ENCODE data around the gene TRIM2. TPM values are rescaled to one million over a fixed set of nuclear protein-coding genes. Genes with fewer than 3 reads are reported as not detected.

The TRIM2 gene
- total and polyA plus RNA-seq, 11 donors: 5.5 to 30.5 (median 18.5) TPM

DNA sequence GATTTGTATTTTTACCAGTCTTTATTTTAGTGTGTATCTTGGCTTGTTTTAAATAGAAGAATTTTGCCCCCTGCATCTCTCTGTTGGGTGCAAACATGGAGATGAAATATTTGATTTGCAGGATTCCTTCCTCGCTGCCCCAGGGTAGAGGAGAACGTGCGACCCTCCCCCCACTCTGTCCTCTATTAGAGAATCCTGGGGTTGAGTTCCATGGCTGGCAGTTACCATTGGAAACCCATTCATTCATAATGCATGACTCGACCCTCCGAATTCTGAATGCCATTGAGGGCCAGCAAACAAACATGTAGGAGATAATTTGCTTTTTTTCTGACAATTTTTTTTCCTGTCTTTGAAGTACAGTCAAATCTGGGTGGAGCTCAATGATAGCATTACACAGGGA is 53.7 kb downstream of the TRIM2 start:
- TF ChIP-seq POLR2A (IDR thresholded peaks at IDR 0.05) (no peak), CTCF (IDR thresholded peaks at IDR 0.05) (no peak)
- no peak for ATAC-seq
- WGBS, 4 donors: 81 to 89% (median 82%) methylated on average over 5 of the region's 5 CpGs
- H3K4me1 ChIP-seq: peaks cover 0 to 25% (median 2%) of the 10 kb centered on the region in 12 donors
- no peak for DNase-seq
- H3K9me3 ChIP-seq: peaks cover 0 to 14% (median 3%) of the 10 kb centered on the region in 12 donors
- no peaks in the 10 kb centered on the region for H3K36me3 ChIP-seq
- intact Hi-C loops (cut with DNase I): loop anchor here in 1 of 10 donors (10.0 kb wide), 1 partner anchor 47 kb away; no protein-coding TSS in a partner anchor
- H3K27me3 ChIP-seq: no peaks in the 10 kb centered on the region
- no peak overlapping the region for H3K27ac ChIP-seq
- no peak overlapping the region for H3K4me3 ChIP-seq

DNA sequence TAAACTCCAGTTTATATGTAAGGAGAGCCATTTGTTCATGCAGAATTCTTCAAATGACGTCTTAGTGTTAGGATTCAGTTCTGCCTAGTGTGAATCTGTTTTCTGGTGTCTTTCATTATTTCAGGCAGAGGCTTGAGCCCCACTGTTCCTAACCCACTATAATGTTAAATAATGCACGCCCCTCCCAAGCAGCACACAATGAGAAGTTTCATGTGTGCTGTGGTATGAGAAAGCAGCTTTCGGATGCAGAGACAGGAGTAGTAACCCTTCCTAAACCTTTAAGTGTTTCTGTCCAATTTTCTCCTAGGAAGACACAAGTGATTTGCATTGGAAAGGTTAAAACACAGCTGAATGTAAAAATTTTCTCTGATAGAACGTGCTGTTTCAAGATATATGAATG is 54.5 kb downstream of the TRIM2 start:
- DNase-seq (no peak), ATAC-seq (no peak)
- H3K36me3 ChIP-seq: no peaks in the 10 kb centered on the region
- peaks cover 0 to 25% (median 2%) of the 10 kb centered on the region in 12 donors for H3K4me1 ChIP-seq
- peaks cover 0 to 14% (median 3%) of the 10 kb centered on the region in 12 donors for H3K9me3 ChIP-seq
- H3K27ac ChIP-seq: no peak overlapping the region
- no peak overlapping the region for H3K4me3 ChIP-seq
- no peaks in the 10 kb centered on the region for H3K27me3 ChIP-seq
- intact Hi-C loops (cut with DNase I): loop anchor here in 1 of 10 donors (10.0 kb wide), 1 partner anchor 46 kb away; no protein-coding TSS in a partner anchor
- TF ChIP-seq CTCF (IDR thresholded peaks at IDR 0.05): no peak
- no peak for TF ChIP-seq POLR2A (IDR thresholded peaks at IDR 0.05)
- WGBS, 4 donors: 74 to 84% (median 78%) methylated on average over 4 of the region's 4 CpGs

- Histone ChIP-seq H3K27me3 (no peaks in the 10 kb centered on the region), H3K9me3 (peaks cover 0 to 14% (median 3%) of the 10 kb centered on the region in 12 donors), H3K27ac (no peak overlapping the region), H3K4me3 (no peak overlapping the region), H3K36me3 (no peaks in the 10 kb centered on the region), H3K4me1 (peaks cover 0 to 25% (median 2%) of the 10 kb centered on the region in 12 donors)
- TF ChIP-seq POLR2A (IDR thresholded peaks at IDR 0.05) (no peak), CTCF (IDR thresholded peaks at IDR 0.05) (no peak)
- no peak for DNase-seq
- intact Hi-C loops (cut with DNase I): loop anchor here in 1 of 10 donors (10.0 kb wide), 1 partner anchor 45 kb away; no protein-coding TSS in a partner anchor
- no peak for ATAC-seq
- 65 to 76% (median 69%) methylated on average over 4 of the region's 4 CpGs for WGBS, 4 donors
These were observed 55.4 kb downstream of the TRIM2 start for GRCh38 chr4:153259661-153260060.

GRCh38 chr4:153260132-153260531 is 55.9 kb downstream of the TRIM2 start:
- WGBS, 4 donors: 40 to 52% (median 50%) methylated on average over 3 of the region's 3 CpGs
- H3K4me3 ChIP-seq: no peak overlapping the region
- H3K27ac ChIP-seq: no peak overlapping the region
- DNase-seq (no peak), ATAC-seq (no peak)
- intact Hi-C loops (cut with DNase I): no loop called here
- H3K36me3 ChIP-seq: no peaks in the 10 kb centered on the region
- H3K27me3 ChIP-seq: no peaks in the 10 kb centered on the region
- peaks cover 0 to 14% (median 3%) of the 10 kb centered on the region in 12 donors for H3K9me3 ChIP-seq
- TF ChIP-seq CTCF (IDR thresholded peaks at IDR 0.05) (no peak), POLR2A (IDR thresholded peaks at IDR 0.05) (no peak)
- H3K4me1 ChIP-seq: peaks cover 0 to 25% (median 2%) of the 10 kb centered on the region in 12 donors

All from heart left ventricle (tissue), 16 donors.